GM12891 (cell line): ENCODE results near the gene ASPG.

ENCODE experiments used
- POLR2A ChIP-seq: IDR thresholded peaks from 2 replicates; pipeline ENCODE4 v1.6.1; 2011; ENCODE audit warnings: low read depth, low read length, control low read depth
- POLR2AphosphoS5 ChIP-seq: IDR thresholded peaks from 2 replicates; pipeline ENCODE4 v1.6.1; 2011; ENCODE audit warnings: low read depth, low read length, control low read depth
- TAF1 ChIP-seq: IDR thresholded peaks from 2 replicates; pipeline ENCODE4 v1.6.1; 2011; ENCODE audit warnings: low read depth, low read length, control low read depth

- no peak for TF ChIP-seq POLR2AphosphoS5
- TF ChIP-seq POLR2A = no peak
- no peak for TF ChIP-seq TAF1
Measured at GRCh38 chr14:104123879-104124278, 38.4 kb downstream of the ASPG start.
